Measurements from ENCODE around the gene MAPKAP1.

Gene MAPKAP1

GRCh38 chr9:125638239-125639045 lies 68.6 kb downstream of the MAPKAP1 start:
- Histone ChIP-seq H3K4me2 (ENCODE audit: low read depth, low read length, poor library complexity, severe bottlenecking) (no peak overlapping the region), H2AFZ (ENCODE audit: low read depth, low read length, severe bottlenecking) (no peak overlapping the region), H3K36me3 (ENCODE audit: low read length) (no peaks in the 10 kb centered on the region), H4K20me1 (ENCODE audit: low read depth, low read length) (peaks cover 17% of the 10 kb centered on the region; the same call in 1 of the 2 replicates), H3K4me3 (ENCODE audit: insufficient read depth, low read length, poor library complexity, severe bottlenecking) (no peak overlapping the region), H3K9me3 (ENCODE audit: insufficient read depth, low read length) (no peaks in the 10 kb centered on the region), H3K9ac (ENCODE audit: low read length) (no peak overlapping the region), H3K9me2 (replicated peaks; ENCODE audit: insufficient read depth, low read length) (no peaks in the 10 kb centered on the region), H3K27me3 (ENCODE audit: low read length) (no peaks in the 10 kb centered on the region), H3F3A (ENCODE audit: insufficient read depth) (peaks cover 9% of the 10 kb centered on the region), H3K27ac (ENCODE audit: low read depth, low read length) (no peak overlapping the region), H3K79me2 (ENCODE audit: insufficient read depth, low read length) (peaks cover 4% of the 10 kb centered on the region; the same call in 1 of the 2 replicates)
- TF ChIP-seq CTCF (IDR thresholded peaks at IDR 0.05; ENCODE audit: insufficient read depth, low read length, poor library complexity, severe bottlenecking), result no peak
- no peak for TF ChIP-seq EZH2phosphoT487 (conservative IDR thresholded peaks at IDR 0.05; ENCODE audit: low read length)

- Histone ChIP-seq H4K20me1 (ENCODE audit: low read depth, low read length) (peaks cover 22% of the 10 kb centered on the region; the same call in 1 of the 2 replicates), H3K79me2 (ENCODE audit: insufficient read depth, low read length) (peaks cover 4% of the 10 kb centered on the region; the same call in 1 of the 2 replicates), H3K4me2 (ENCODE audit: low read depth, low read length, poor library complexity, severe bottlenecking) (no peak overlapping the region), H2AFZ (ENCODE audit: low read depth, low read length, severe bottlenecking) (no peak overlapping the region), H3K36me3 (ENCODE audit: low read length) (no peaks in the 10 kb centered on the region), H3K4me3 (ENCODE audit: insufficient read depth, low read length, poor library complexity, severe bottlenecking) (no peak overlapping the region), H3K9me2 (replicated peaks; ENCODE audit: insufficient read depth, low read length) (no peaks in the 10 kb centered on the region), H3K9me3 (ENCODE audit: insufficient read depth, low read length) (no peaks in the 10 kb centered on the region), H3K27me3 (ENCODE audit: low read length) (no peaks in the 10 kb centered on the region), H3K27ac (ENCODE audit: low read depth, low read length) (no peak overlapping the region), H3K9ac (ENCODE audit: low read length) (no peak overlapping the region), H3F3A (ENCODE audit: insufficient read depth) (peaks cover 21% of the 10 kb centered on the region)
- TF ChIP-seq CTCF (IDR thresholded peaks at IDR 0.05; ENCODE audit: insufficient read depth, low read length, poor library complexity, severe bottlenecking) (no peak), EZH2phosphoT487 (conservative IDR thresholded peaks at IDR 0.05; ENCODE audit: low read length) (no peak)
Measured at GRCh38 chr9:125637241-125637640, 69.8 kb downstream of the MAPKAP1 start.

GRCh38 chr9:125635888-125636287 lies 71.1 kb downstream of the MAPKAP1 start:
- Histone ChIP-seq H3K9ac (ENCODE audit: low read length) (no peak overlapping the region), H2AFZ (ENCODE audit: low read depth, low read length, severe bottlenecking) (no peak overlapping the region), H3K79me2 (ENCODE audit: insufficient read depth, low read length) (peaks cover 4% of the 10 kb centered on the region; the same call in 1 of the 2 replicates), H4K20me1 (ENCODE audit: low read depth, low read length) (peaks cover 19% of the 10 kb centered on the region; the same call in 1 of the 2 replicates), H3K27me3 (ENCODE audit: low read length) (no peaks in the 10 kb centered on the region), H3K4me3 (ENCODE audit: insufficient read depth, low read length, poor library complexity, severe bottlenecking) (no peak overlapping the region), H3K9me3 (ENCODE audit: insufficient read depth, low read length) (no peaks in the 10 kb centered on the region), H3F3A (ENCODE audit: insufficient read depth) (peaks cover 24% of the 10 kb centered on the region), H3K4me2 (ENCODE audit: low read depth, low read length, poor library complexity, severe bottlenecking) (no peak overlapping the region), H3K36me3 (ENCODE audit: low read length) (no peaks in the 10 kb centered on the region), H3K9me2 (replicated peaks; ENCODE audit: insufficient read depth, low read length) (no peaks in the 10 kb centered on the region), H3K27ac (ENCODE audit: low read depth, low read length) (no peak overlapping the region)
- TF ChIP-seq EZH2phosphoT487 (conservative IDR thresholded peaks at IDR 0.05; ENCODE audit: low read length) (no peak), CTCF (IDR thresholded peaks at IDR 0.05; ENCODE audit: insufficient read depth, low read length, poor library complexity, severe bottlenecking) (no peak)
